NCI-H524 treated with DMSO at 0.1 percent for 48 hours (cell line): ENCODE data around the gene PPP1R13B.
"Not testable (repeated sequence)": the region's sequence is repeated elsewhere in the genome, so short reads cannot be mapped to it uniquely, and the experiment has no call there.

ENCODE experiments used
- DNase-seq: peaks from one replicate; lab custom pipeline; 2025; lab: John Stamatoyannopoulos, UW

Gene PPP1R13B

DNA sequence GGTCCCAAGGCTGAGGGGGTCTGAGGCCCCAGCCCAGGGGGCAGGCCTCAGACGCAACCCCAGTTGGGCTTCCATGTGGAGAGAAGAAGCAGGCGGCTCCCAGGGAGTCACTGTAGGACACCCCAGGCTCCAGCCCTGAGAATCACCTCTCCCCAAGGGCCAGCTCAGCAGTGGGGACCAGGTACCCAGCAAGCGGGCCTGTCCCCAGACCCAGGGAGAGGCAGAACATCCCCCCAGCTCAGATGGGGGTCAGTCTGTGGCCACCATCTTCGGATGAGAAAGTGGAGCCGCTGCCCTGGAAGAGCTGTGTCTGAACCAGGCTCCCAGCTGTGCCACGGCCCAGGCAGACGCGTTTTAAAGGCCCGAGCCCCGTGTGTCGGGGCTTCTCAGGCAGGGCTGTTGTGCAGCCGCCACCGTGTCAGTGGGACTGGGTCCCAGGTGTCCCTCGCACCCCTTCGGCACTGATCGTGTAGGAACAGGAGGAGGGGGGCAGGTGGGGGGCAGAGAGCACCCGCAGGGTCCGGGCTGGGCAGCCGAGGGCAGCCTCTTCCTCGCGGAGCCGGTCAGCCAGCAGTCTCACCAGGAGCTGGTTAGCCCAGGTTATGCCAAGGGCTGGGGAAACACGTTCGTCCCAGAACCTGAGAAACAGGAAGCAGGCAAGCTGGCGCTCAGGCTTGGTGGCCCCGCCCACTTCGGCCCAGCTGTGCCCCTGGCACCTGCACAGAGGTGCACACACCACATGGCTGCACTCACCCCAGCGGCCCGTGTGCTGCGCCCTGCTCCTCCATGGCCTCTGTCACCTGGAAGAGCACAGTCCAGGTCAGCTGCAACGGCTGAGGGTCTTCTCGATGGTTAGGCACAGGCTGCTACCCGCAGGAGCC, 148.8 kb downstream of the PPP1R13B start:
- DNase-seq = no peak

DNA sequence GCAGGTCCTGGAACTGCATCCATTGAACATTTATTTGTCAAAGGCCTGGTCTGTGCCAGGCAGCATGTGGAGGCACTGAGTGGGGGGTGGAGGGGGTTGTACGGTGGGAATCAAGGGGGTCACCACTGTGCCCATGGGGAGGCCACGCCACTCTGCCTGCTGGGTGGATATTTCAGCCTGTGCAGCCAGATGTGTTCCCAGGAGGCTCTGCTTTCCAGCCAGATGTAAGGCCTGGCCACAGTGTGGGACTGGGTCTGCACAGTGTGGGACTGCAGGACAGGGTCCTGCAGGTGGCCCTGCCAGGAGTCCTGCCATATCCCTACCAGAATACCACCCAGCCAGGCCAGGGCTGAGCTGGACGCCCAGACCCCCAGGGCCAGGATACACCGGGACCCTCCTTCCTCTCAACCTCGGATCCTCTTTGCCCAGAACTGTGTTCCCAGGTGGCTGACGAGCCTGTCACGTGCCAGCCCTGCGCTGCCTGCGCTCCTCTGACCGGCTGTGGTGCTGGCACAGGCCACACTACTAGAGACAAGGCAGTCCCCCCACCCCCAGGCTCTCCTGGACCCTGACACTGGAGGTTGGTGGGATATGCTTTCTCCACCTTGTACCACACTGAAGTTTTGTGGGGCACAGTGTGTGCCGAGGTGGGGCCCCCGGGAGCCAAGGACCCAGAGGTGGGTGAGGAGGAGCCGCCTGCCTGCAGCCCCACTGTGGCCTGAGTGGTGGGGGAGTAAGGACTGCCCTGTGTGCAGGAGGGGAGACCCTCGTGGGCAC, 149.6 kb downstream of the PPP1R13B start:
- no peak for DNase-seq

DNA sequence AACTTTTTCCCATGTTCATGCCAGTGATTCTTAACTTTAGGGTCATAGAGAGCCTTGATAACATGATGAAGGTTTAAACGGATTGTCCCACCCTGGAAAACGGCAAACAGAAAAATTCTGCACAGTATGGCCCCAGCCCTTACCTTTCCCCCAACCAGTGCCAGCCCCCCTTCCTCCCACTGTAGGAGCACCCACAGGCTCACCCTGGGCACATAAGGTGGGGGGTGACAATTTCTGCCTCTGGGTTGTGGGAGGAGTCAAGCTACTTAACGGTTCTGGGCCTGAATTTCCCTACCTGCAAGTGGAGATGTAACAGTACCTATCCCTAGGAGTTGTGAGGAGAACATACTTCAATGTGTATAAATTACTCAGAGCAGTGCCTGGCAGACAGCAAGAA, 150.2 kb downstream of the PPP1R13B start:
- DNase-seq = no peak

DNA sequence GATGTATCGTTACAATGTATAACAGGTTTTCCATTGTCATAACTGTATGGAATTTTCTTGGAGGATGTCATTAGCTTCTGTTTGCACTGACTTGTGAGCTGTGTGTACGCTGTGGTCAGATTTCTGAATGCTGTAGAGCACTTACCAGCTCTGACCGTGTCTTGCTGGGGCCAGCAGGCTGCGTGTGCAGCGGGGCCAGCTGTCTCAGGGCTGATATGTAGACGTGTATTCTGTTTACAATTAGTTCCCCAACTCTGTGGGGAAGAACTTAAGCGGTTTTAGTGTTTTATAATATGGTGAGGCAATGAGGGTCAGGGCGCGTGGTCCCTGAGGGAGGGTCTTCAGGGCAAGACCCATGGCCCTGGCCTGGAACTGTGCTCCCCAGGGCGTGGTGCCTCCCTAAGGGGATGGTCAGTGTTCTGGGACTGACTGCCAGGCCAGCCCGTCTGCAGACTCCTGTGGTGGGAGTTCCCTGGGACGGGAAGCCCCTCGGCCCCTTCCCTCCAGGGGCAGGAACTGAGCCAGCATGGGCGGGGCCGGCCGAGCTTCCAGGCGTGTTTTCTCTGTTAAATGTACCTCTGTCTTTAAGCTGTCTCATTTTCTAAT, 150.8 kb downstream of the PPP1R13B start:
- DNase-seq = no peak

DNA sequence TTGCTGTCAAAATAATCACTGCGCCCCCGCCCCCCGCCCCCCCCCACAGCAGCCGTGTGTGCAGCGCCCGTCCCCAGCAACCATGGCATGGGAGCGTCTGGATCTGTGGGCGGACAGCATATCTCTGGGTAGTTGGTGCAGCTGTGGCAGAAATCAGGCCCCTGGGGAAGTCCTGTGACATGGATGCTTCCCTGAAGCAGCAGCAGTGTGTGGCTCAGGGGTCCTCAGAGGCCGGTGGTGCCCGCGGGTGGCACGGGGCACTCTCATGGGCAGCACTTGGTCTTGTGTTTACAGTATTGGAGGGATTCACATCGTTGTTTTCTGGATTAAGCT, 151.3 kb downstream of the PPP1R13B start:
- no peak for DNase-seq

DNA sequence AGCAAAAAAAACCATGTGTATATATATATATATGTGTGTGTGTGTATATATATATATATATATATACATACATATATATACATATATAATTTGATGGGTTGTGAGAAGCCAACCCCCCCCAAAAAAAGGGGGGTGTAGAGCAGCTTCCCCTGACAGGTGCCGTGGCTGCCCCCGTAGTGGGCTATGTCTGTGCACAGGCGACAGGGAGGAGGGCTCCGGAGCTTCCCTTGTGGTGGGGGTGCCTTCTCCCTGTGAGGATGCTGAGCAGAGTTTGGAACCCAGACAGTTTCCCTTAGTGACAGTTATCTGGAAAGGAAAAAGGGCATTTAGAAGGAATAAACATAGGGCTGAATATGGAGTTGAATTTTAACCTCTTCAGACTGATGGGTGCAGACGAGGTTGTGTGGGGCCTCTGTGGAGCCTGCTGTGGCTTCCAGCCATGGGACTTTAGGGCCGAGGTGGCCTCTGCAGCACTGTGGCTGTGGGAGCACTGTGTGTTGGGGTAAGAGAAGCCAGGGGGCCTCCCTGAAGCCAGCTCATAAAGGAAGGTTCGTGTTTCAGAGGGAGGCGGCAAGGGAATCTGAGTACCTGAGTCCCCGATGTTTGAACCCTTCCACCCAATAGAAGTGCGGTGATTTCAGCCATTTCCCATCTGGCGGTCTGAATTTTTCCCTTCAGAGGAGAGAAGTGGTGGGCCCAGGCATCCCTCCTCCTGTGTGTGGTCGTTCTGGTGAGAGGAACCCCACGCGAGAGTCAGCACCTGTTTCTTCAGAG, 151.9 kb downstream of the PPP1R13B start:
- DNase-seq = no peak

DNA sequence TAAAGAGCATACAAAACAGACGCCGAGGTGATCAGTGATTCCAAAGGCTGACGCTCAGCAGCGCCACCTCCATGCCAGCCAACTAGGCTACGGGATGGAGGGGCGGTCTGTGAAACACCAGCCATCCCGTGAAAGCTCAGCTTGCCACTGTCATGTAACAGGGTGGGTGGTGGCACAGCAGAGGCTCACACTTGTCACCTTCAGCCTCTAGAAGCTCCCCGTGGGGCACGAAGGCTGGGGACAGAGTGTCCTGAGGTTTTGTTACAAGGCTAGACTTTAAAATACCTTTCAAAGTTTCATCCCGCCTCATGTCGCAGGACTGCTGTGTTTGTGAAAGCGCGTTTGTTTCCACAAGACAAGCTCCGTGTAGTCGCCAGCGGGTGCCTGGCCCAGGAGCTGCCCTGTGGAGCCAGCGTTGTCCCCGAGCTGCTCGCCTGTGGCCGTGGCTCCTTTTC, 152.8 kb downstream of the PPP1R13B start:
- DNase-seq = no peak

DNA sequence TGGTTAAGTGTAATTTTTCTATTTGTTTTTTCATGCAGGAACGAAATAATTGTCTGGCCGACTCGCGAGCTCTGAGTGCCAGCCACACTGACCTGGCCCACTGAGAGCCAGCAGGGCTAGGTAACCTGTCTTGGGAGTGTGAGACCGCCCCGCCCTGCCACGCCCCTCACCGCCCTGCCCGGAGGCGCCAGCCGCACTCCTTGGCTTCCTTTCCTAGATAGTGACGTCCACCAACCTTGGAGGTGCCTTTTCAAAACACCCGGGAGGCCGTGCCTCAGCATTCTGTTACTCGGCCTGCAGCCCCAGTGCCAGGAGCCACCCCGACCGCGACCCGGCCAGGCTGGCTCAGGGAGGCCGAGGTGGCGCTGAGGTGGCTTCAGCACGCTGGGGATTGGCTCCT, 153.9 kb downstream of the PPP1R13B start:
- DNase-seq = no peak

DNA sequence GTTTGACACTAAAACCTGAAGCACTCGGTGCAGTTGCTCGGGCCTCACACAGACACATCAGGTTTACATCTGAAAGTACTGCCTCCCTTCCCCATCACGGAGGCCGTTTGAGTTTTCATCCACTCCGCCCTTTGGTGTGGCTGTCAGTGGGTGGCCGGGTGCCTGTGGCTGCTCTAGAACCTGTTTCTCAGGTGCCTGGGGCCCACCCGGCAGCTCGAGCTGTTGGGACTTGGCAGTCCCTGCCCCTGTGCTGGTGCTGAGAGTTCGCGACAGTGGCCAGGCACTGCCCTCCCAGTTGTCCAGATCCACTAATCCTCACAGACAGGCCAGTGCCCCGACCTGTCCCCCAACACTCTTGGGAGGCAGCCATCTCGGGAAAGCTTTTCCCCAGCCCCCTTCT, 154.5 kb downstream of the PPP1R13B start:
- no peak for DNase-seq

DNA sequence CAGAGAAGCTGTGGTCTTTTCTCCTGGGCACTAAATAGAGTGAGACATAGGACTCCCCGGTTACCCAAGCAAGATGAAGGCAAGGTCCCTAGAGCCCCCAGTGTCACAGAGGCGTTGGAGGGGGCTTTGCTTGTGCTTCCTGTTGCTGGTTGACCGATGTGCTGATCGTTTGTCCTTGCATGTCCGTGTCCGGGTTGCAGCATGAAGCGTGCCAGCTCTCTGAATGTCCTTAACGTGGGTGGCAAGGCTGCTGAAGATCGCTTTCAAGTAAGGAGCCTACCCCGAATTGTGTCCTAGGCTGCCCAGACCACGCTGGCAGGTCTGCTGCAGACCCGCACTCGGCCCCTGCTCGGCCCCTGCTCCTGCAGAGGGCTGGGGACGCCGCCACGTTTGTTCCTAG, 155.2 kb downstream of the PPP1R13B start:
- no peak for DNase-seq

DNA sequence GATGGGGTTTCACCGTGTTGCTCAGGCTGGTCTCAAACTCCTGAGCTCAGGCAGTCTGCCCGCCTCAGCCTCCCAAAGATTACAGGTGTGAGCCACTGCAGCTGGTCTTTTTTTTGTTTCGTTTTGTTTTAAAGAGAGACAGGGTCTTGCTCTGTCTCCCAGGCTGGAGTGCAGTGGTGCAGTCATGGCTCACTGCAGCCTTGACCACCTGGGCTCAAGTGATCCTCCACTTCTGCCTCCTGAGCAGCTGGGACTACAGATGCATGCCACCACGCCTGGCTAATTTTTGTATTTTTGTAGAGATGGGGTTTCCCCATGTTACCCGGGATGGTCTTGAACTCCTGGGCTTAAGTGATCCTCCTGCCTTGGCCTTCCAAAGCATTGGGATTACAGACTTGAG, 155.7 kb downstream of the PPP1R13B start:
- DNase-seq = not testable (repeated sequence)

DNA sequence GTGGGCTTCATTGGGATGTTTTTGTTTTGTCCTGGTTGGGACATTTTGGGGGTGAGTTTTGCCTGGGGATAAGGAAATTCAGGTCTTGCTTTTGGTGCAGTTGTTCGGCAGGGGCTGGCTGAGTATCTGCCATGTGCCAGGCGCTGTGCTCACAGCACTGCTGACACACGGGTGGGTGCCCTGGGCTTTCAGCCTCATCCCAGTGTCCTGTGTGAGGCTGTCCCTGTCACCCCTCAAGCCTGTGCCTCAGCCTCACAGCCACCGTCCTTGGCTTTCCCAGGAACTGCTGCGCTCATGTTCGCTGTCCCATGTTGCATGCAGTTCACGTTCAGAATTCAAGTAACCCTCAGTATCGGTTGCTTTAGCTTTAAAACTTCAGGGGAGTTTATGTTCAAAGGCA, 157.0 kb downstream of the PPP1R13B start:
- DNase-seq = no peak

DNA sequence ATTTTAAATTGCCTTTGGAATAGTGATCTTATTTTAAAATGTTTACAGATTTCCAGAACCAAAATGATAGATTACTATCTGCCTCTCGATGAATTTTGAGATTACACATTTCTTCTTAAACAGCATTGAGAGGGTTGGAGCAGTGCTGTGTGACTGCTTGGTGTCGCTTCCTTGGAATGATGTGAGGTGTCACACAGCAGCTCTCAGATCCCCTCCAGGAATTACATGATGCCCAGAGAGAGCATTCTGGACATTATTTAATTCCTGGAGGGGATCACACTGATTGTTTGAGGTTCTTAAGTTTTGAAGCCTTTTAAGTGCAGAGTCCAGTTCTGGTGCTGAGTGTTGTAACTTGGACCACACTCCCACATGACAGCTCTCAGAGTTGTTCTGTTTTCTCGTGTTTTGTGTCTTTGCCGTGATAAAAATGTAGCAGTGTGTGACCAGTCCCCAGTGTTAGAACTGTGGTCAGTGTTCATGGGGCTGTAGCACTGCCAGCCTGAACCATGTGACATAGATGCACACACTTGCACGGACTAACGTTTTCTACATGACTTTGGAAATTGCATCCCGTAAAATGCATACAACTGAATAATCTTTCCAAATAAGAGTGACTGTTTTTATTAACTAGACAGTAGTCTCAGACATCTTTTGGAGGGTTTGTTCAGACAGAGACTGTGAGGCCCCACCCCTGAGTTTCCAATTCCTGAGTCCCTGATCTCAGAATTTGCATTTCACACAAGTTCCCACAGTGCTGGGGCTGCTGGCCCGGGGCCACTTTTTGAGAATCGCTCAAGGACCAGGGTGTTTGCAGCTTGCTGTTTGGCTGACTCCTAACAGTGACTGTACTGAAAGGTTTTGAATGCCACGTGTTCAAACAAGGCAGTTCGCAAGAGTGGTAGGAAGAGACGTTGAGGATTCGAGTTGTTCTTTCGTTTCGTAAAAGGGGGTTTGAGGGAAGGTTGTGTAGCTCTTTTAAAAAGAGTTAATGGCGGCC, 158.2 kb downstream of the PPP1R13B start:
- DNase-seq = no peak

DNA sequence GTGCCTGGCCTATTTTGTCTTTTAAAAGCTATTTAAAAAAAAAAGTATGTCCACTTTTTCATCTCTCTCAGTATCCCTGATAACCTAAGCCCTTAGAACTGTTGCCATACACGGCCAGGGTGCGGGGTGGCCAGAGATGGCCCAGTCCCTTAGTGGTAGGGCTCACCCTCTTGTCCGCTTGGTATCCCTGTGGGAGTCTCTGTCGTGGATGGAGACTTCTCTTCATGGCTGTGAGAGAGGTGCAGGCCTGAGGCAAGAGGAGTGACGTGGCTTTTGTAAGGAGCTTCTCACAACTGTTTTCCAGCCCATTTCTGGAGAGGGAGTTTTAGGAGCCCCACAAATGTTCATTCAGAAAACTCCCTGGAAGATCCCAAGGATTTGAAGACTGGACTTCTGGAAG, 158.9 kb downstream of the PPP1R13B start:
- DNase-seq = no peak

DNA sequence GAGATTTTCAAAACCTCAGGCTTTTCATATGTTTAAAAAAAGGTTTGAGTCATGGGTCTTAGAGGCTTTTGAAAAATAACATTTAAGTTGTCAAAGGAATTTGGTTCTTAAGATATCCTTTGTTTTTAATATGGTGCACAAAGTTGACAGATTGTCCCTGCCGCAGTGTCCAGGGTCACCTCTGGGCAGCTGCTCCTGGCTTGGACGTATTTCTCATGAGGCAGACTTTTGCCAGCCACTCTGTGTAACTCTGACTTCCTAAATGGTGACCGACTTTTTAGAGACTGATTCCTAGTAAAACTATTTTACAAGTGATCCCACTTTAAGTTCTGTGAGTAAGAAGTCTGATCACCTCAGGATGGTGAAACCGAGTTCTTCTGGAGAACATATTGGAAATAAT, 159.7 kb downstream of the PPP1R13B start:
- DNase-seq = no peak

DNA sequence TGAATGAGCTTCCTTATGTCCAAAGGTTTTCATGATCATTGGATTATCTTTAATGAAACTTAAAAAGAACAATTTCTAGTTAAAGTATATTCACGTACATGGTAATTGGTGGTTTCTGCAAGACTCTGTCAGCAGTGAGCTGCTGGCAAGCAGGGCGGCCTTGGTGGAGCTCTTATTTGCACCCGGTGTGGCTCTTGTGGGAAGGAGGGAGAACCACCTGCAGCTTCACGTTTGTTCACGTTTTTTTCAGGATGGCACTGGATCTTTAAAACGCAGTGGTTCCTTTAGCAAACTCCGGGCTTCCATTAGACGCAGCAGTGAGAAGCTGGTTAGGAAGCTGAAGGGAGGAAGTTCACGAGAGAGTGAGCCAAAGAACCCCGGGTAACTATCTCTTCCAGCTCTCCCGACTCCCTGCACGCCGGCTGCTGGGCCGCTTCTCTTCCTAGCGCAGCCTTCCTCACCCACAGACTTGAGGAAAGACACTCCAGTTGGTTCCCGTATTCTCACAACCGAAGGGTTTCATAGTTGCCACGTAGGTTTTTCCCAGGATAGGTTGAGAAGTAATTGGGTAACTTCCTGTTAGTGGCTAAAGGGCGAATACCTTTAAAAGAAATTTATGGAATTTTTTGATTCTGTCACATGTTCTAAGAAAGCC, 160.4 kb downstream of the PPP1R13B start:
- DNase-seq = no peak

DNA sequence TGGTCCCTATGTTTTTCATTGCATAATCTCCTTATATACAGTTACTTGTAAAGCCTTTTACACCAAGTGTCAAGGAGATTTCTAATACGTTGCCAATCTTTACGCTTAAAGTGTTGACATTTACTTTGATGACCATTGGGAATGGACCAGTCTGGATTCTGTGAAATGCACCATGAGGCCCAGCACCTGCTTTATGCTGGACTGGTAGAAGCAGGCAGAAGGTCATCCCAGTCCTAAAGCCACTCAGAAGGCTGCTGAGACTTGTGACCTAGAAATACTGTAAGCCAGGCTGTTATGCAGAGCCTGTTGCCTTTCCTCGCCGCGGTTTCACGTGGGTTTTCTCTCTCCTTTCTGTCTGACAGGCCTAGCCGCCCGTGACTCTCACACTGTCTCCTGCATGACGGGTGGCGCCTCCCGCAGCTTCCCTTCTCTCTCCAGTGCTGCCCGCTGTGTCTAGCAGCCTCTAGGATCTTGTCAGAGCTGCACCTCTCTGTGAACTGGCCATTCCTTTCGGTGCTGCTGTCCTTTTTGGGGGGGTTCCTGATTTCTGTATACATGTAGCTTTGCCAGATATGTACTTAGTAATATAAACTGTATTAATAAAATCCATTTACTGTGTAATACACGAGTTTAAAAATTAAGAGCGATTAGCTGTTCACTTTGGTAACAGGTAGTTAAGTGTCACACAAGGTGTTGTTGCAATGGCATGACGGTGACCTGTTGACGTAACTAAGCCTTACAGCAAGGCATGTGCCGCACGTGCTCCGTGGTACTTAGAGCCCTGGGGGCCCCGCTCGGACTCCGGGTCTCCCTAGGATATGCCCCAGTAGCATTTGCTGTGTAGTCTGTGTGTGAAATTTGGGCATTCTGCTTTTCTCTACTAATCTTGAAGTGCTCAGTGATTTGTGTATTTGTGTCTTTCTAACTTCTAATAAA, 161.8 kb downstream of the PPP1R13B start:
- no peak for DNase-seq

DNA sequence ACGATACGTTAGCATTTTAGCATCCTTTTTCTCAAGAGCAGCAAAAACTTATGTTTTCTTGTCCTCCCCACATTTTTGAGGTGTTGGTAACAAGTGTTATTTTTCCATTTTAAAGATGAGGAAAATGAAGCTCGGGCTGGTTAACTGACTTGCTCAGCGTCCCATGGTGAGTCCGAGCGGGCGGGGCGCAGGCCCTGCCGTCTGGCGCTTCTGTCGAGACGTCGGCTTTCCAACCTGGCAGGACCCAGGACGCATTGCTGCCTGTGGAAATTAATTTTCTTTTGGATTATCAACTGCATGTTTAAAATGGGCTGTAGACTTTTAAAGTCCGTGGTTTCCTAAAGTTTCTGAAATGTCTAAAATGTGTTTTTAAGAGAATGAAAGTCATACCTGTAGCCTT, 162.5 kb downstream of the PPP1R13B start:
- no peak for DNase-seq

DNA sequence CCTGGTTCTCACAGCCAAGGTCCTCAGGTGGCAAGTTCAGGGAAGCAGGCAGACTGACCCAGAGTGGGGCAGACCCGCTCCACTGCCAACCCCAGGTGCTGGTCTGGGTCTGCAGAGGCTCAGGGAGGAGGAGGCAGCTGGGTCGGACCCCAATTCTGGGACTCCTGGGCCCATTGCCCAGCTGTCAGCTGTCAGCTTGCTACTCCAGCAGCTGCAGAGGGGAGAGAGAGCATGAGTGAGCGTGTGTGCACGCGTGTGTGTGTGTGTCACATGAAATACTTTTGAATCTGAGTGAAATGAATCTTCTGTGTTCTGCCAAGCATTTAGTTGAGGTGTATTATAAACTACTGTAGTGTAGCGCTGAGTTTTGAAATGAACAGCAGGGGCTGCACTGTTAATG, 162.9 kb downstream of the PPP1R13B start:
- DNase-seq = no peak
